Myometrial cell (primary cell): ENCODE data around the gene PNPLA8. TPM values are rescaled to one million over a fixed set of nuclear protein-coding genes. Genes with fewer than 3 reads are reported as not detected.

ENCODE experiments used
- total RNA-seq: library from RNA; depleted of rRNA; stranded (reverse); fragments of >200 nt; gene quantifications from 2 replicates; pipeline ENCODE4 v1.2.3, GENCODE V29; 2015

Gene PNPLA8
- 19.0 and 25.7 TPM in 2 replicates for total RNA-seq

GRCh38 chr7:108525985-108526767, at the start of gene PNPLA8:
Gene PNPLA8, minus strand, starts transcription at chr7:108526135. Its CDS starts 10,644 bp downstream, at chr7:108515491.

GRCh38 chr7:108569381-108570145, 43.6 kb upstream of the PNPLA8 start, which contains the start of the genes DNAJB9 and THAP5:
Gene DNAJB9, plus strand, starts transcription at chr7:108569874. Its CDS starts 1,853 bp downstream, at chr7:108571727.
Gene THAP5, minus strand, starts transcription at chr7:108569706. Its CDS starts 137 bp downstream, at chr7:108569569.

GRCh38 chr7:108455998-108456677, 69.8 kb downstream of the PNPLA8 start, which contains the start of gene NRCAM:
Gene NRCAM, minus strand, starts transcription at chr7:108456436. Its CDS starts 216,372 bp downstream, at chr7:108240064.

Other genes starting within 250 kb of the PNPLA8 start
- 1.1 TPM in 1 of 2 replicates, not detected in the other for gene NRCAM, start 69.7 kb downstream of the PNPLA8 start, total RNA-seq
- 11.8 and 12.9 TPM in 2 replicates for gene THAP5, start 43.6 kb upstream of the PNPLA8 start, total RNA-seq
- gene DNAJB9, start 43.7 kb upstream of the PNPLA8 start, total RNA-seq: 13.5 and 23.0 TPM in 2 replicates